H1 (cell line): Measurements from ENCODE around the gene GALNT9. TPM values are rescaled to one million over a fixed set of nuclear protein-coding genes. Genes with fewer than 3 reads are reported as not detected.

Source experiments
- CTCF ChIA-PET: fragments of 300-600 bp; sonication (Branson Sonifier 250); formaldehyde crosslinking; loops from one replicate; lab custom pipeline; 2021; ENCODE audit not compliant: partially characterized antibody; lab: Charles Lee
- POLR2A ChIA-PET: fragments of 300-600 bp; sonication (Branson Sonifier 250); formaldehyde crosslinking; loops from one replicate; lab custom pipeline; 2021; ENCODE audit warnings: inconsistent platforms; ENCODE audit not compliant: partially characterized antibody; lab: Charles Lee
- DNase-seq, 2 experiments: peaks; one replicate each; pipeline versions ENCODE4 v3.0.0 to v3.0.0-alpha.2; 2010 to 2022; ENCODE audit warnings: low spot score in 2 of 2, low read depth in 1 of 2, mixed read lengths in 1 of 2
- FAIRE-seq: peaks from 2 replicates; lab custom pipeline; 2011; peaks lifted over from hg19 to GRCh38; lab: Jason Lieb, UNC
- H2AFZ ChIP-seq: 2 replicates; pipeline ENCODE4 v1.8.1; 2012; ENCODE audit warnings: low read length, inconsistent platforms
- H2AK5ac ChIP-seq: 2 replicates; pipeline ENCODE4 v1.6.1; 2013; ENCODE audit warnings: low read depth, low read length
- H2BK120ac ChIP-seq: replicated peaks from 2 replicates; pipeline ENCODE3; 2013; ENCODE audit warnings: low read depth, low read length, inconsistent platforms
- H2BK12ac ChIP-seq: 2 replicates; pipeline ENCODE4 v1.6.1; 2013; ENCODE audit warnings: low read depth, low read length
- H2BK15ac ChIP-seq: 2 replicates; pipeline ENCODE4 v1.6.1; 2013; ENCODE audit warnings: low read length
- H2BK20ac ChIP-seq: 2 replicates; pipeline ENCODE4 v1.6.1; 2013; ENCODE audit warnings: low read length
- H2BK5ac ChIP-seq: 2 replicates; pipeline ENCODE4 v1.6.1; 2013; ENCODE audit warnings: low read depth, low read length
- H3K14ac ChIP-seq: 2 replicates; pipeline ENCODE4 v1.6.1; 2013; ENCODE audit warnings: inconsistent platforms; ENCODE audit not compliant: insufficient read length
- H3K18ac ChIP-seq: 2 replicates; pipeline ENCODE4 v1.6.1; 2013; ENCODE audit warnings: low read length; ENCODE audit errors: extremely low read depth
- H3K23ac ChIP-seq: 2 replicates; pipeline ENCODE4 v1.6.1; 2013; ENCODE audit warnings: inconsistent platforms; ENCODE audit not compliant: insufficient read length
- H3K23me2 ChIP-seq: 2 replicates; pipeline ENCODE4 v1.6.1; 2013; ENCODE audit warnings: low read depth, low read length
- H3K27ac ChIP-seq: 2 replicates; pipeline ENCODE4 v1.6.1; 2011; ENCODE audit warnings: low read depth, low read length, inconsistent platforms
- H3K27me3 ChIP-seq, 4 experiments: replicated peaks in 1 of 4; 1 replicate in 1 of 4; 2 replicates in 3 of 4; pipeline versions ENCODE4 v1.6.1 to v1.8.1; 2011 to 2013; ENCODE audit warnings: low read length in 3 of 4, mild to moderate bottlenecking in 3 of 4, inconsistent platforms in 2 of 4, mixed read lengths in 2 of 4, moderate library complexity in 1 of 4; ENCODE audit not compliant: control insufficient read depth in 3 of 4, insufficient read depth in 3 of 4; ENCODE audit errors: extremely low read depth in 1 of 4
- H3K36me3 ChIP-seq, 4 experiments: 2 replicates each; pipeline versions ENCODE4 v1.6.1 to v1.8.1; 2011 to 2013; ENCODE audit warnings: mild to moderate bottlenecking in 4 of 4, low read length in 3 of 4, moderate library complexity in 2 of 4, control low read depth in 1 of 4, inconsistent platforms in 1 of 4; ENCODE audit not compliant: insufficient read depth in 4 of 4, control insufficient read depth in 2 of 4
- H3K4ac ChIP-seq: replicated peaks from 2 replicates; pipeline ENCODE3; 2013; ENCODE audit warnings: low read length, low read depth, mixed read lengths, inconsistent platforms; ENCODE audit not compliant: insufficient read length
- H3K4me1 ChIP-seq, 4 experiments: replicated peaks in 1 of 4; 1 replicate in 1 of 4; 2 replicates in 3 of 4; pipeline versions ENCODE4 v1.6.1 to v1.8.1; 2011 to 2013; ENCODE audit warnings: low read length in 3 of 4, inconsistent platforms in 2 of 4, mixed read lengths in 1 of 4; ENCODE audit not compliant: insufficient read depth in 4 of 4, control insufficient read depth in 3 of 4
- H3K4me2 ChIP-seq, 2 experiments: 2 replicates each; pipeline versions ENCODE4 v1.6.1 to v1.8.1; 2011 to 2013; ENCODE audit warnings: low read depth in 2 of 2, low read length in 2 of 2, control low read depth in 1 of 2, inconsistent platforms in 1 of 2, mild to moderate bottlenecking in 1 of 2; ENCODE audit not compliant: insufficient read depth in 1 of 2
- H3K4me3 ChIP-seq, 4 experiments: fragments of 200-600, 300-600 bp in 1 of 4; sonication (generic), shearing (Covaris generic), sonication (Bioruptor Twin) in 1 of 4; 2 replicates each; pipeline versions ENCODE4 v1.5.1 to v1.8.1; 2011 to 2016; ENCODE audit warnings: low read length in 4 of 4, low read depth in 3 of 4, control low read depth in 2 of 4, inconsistent platforms in 2 of 4, mild to moderate bottlenecking in 2 of 4, mixed read lengths in 1 of 4, moderate library complexity in 1 of 4; ENCODE audit not compliant: insufficient read depth in 2 of 4; ENCODE audit errors: extremely low read depth in 1 of 4
- H3K56ac ChIP-seq: replicated peaks from 2 replicates; pipeline ENCODE3; 2013; ENCODE audit warnings: low read depth, mild to moderate bottlenecking, mixed read lengths, low read length, inconsistent platforms; ENCODE audit not compliant: insufficient read length
- H3K79me1 ChIP-seq: 2 replicates; pipeline ENCODE4 v1.6.1; 2013; ENCODE audit warnings: low read depth, low read length, control low read depth
- H3K79me2 ChIP-seq, 2 experiments: 2 replicates each; pipeline versions ENCODE4 v1.6.1 to v1.8.1; 2012 to 2013; ENCODE audit warnings: low read length in 2 of 2, mild to moderate bottlenecking in 2 of 2, inconsistent platforms in 1 of 2; ENCODE audit not compliant: insufficient read depth in 2 of 2, control insufficient read depth in 1 of 2
- H3K9ac ChIP-seq, 4 experiments: replicated peaks in 1 of 4; 1 replicate in 1 of 4; 2 replicates in 3 of 4; pipeline versions ENCODE4 v1.6.1 to v1.8.1; 2011 to 2013; ENCODE audit warnings: low read depth in 3 of 4, low read length in 3 of 4, control low read depth in 2 of 4, mild to moderate bottlenecking in 2 of 4, moderate library complexity in 2 of 4, inconsistent platforms in 1 of 4; ENCODE audit errors: extremely low read depth in 1 of 4
- H3K9me3 ChIP-seq, 2 experiments: 2 replicates each; pipeline versions ENCODE4 v1.6.1 to v1.8.1; 2012 to 2013; ENCODE audit warnings: mild to moderate bottlenecking in 2 of 2, moderate library complexity in 2 of 2, control low read depth in 1 of 2, inconsistent platforms in 1 of 2, low read depth in 1 of 2, low read length in 1 of 2, mixed read lengths in 1 of 2; ENCODE audit not compliant: insufficient read depth in 2 of 2
- H4K20me1 ChIP-seq, 2 experiments: replicated peaks in 1 of 2; 2 replicates each; pipeline versions ENCODE3 to v1.8.1; 2011 to 2013; ENCODE audit warnings: inconsistent platforms in 2 of 2, low read length in 2 of 2, mild to moderate bottlenecking in 1 of 2; ENCODE audit not compliant: insufficient read depth in 2 of 2, control insufficient read depth in 1 of 2
- H4K5ac ChIP-seq: 2 replicates; pipeline ENCODE4 v1.6.1; 2013; ENCODE audit warnings: low read length, low read depth, mixed read lengths, inconsistent platforms; ENCODE audit not compliant: insufficient read length
- H4K8ac ChIP-seq: 2 replicates; pipeline ENCODE4 v1.8.0; 2013; ENCODE audit warnings: mild to moderate bottlenecking, moderate library complexity, low read length, inconsistent platforms; ENCODE audit not compliant: insufficient read depth; ENCODE audit errors: extremely low read depth
- H4K91ac ChIP-seq: replicated peaks from 2 replicates; pipeline ENCODE3; 2013; ENCODE audit warnings: low read length, mixed read lengths, inconsistent platforms; ENCODE audit not compliant: insufficient read length
- EP300 ChIP-seq, 2 experiments: IDR thresholded peaks; 1 replicate in 1 of 2; 2 replicates in 1 of 2; pipeline ENCODE4 v1.6.1; 2011 to 2012; ENCODE audit warnings: low read depth in 2 of 2, low read length in 2 of 2, mild to moderate bottlenecking in 2 of 2, borderline replicate concordance in 1 of 2, inconsistent platforms in 1 of 2, moderate library complexity in 1 of 2
- GABPA ChIP-seq: IDR thresholded peaks from 2 replicates; pipeline ENCODE4 v1.6.1; 2011; ENCODE audit warnings: mild to moderate bottlenecking, low read length, moderate library complexity, borderline replicate concordance; ENCODE audit not compliant: insufficient read depth
- WGBS, 2 experiments: shearing (Covaris generic) in 1 of 2; methylation state at CpG; one replicate each; pipeline versions ENCODE4 v1.1.6 to v1.1.7; 2013 to 2015; ENCODE audit warnings: low lambda C conversion rate in 2 of 2, mixed read lengths in 2 of 2, inconsistent platforms in 1 of 2, low coverage in 1 of 2, missing lambda C conversion rate in 1 of 2; ENCODE audit not compliant: insufficient replicate concordance in 2 of 2, insufficient coverage in 1 of 2, insufficient read length in 1 of 2; ENCODE audit errors: extremely low coverage in 1 of 2, missing lambda C conversion rate in 1 of 2; 5-methylcytosine and 5-hydroxymethylcytosine counted together
- polyA plus RNA-seq, 7 experiments: library from polyadenylated mRNA; depleted of rRNA in 3 of 7; stranded (reverse) in 5 of 7; unstranded in 2 of 7; fragments of >200 nt in 5 of 7; fragments of 200-250 nt in 2 of 7; gene quantifications; 1 replicate in 5 of 7; 2 replicates in 1 of 7; 4 replicates in 1 of 7; pipeline versions ENCODE4 v1.2.1 to v1.2.3, GENCODE V29; 2011 to 2013; ENCODE audit warnings: missing spikeins in 2 of 7, mixed read lengths in 2 of 7
- total RNA-seq: library from RNA; stranded (reverse); fragmentation: NEBNext Ultra II Directional; extraction: Animal tissue kit (Norgen Biotek cat#: 25700); gene quantifications from 2 replicates; pipeline ENCODE4 v1.2.1, GENCODE V29; 2021

The GALNT9 gene
- total and polyA plus RNA-seq, 2 of the 8 experiments (the other 6 are each of a cell fraction or from before 2014, with no cell fraction given) = 2.0 to 3.6 TPM

DNA sequence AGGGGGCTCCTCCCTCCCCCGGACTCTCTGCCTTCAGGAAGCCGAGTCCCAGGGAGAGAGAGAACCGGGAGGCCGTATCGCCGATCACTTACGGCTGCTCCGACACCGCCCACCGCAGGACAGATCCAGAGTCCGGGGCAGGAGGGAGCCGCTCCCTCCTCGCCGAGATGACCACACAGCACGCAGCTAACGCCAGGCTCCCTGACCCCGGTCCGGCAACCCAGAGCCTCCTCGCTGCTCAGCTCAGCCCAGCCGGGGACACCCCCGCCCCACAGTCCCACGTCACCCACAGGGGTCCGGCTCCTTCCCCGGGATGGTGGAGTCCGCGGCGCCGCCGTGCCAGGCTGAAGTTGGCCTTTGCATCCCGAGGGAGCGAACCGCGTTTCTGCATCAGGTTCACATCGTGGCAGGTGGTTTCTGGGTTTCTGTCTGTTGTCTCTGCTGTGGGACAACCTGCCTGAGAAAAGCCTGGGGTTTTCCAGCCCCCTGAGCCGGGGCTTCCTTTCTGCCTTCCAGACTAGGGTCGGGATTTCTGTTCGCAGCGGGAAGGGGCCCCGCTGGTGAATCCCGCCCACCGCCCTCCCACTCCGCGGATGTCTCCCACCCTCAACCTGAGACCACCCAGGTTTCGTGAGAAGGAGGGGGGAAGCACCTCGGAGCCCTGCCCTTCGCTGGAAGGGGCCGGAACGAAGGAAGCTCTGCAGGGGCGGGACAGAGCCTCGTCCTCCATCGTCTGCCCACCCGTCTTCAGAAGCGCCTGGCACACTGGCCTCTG lies 123.9 kb downstream of the GALNT9 start:
- no peak overlapping the region for H3K4ac ChIP-seq
- no peak overlapping the region for H2BK120ac ChIP-seq
- H3K27me3 ChIP-seq = peaks cover 0 to 15% (median 14%) of the 10 kb centered on the region in 4 experiments; a peak in 4 of 7 replicates
- no peak overlapping the region for H2AFZ ChIP-seq
- H4K91ac ChIP-seq = no peak overlapping the region
- peaks cover 0 to 3% (median 0%) of the 10 kb centered on the region in 4 experiments; a peak in 1 of 7 replicates for H3K4me1 ChIP-seq
- H2BK12ac ChIP-seq = no peak overlapping the region
- DNase-seq (no peak), FAIRE-seq (no peak)
- H4K5ac ChIP-seq = no peak overlapping the region
- H3K79me1 ChIP-seq = no peaks in the 10 kb centered on the region
- H3K18ac ChIP-seq = no peak overlapping the region
- 73% methylated on average over 41 of the region's 53 CpGs; no CpG with 5 or more reads in 1 of the 2 experiments for WGBS, 2 experiments
- ChIA-PET CTCF (interaction anchor here (1.1 to 4.1 kb wide), 3 partner anchors 9 to 209 kb away, joined by 3 to 23 read pairs (median 4); no protein-coding TSS in a partner anchor), POLR2A (interaction anchor here (1.0 kb wide), 1 partner anchor 16 kb away, joined by 3 read pairs; no protein-coding TSS in a partner anchor)
- no peak overlapping the region for H3K23ac ChIP-seq
- no peak overlapping the region for H3K9ac ChIP-seq
- no peak for TF ChIP-seq EP300 (IDR thresholded peaks at IDR 0.05; ENCODE audit: borderline replicate concordance in 1 of 2, low read depth in 2 of 2, low read length in 2 of 2)
- TF ChIP-seq GABPA = 0 out of 2 replicates have a peak, but pooled peaks have one; percentile 24
- peak overlapping the region; percentile 35; the same call in 1 of the 2 replicates for H4K8ac ChIP-seq
- H3K4me3 ChIP-seq = no peak overlapping the region
- no peak overlapping the region for H2BK15ac ChIP-seq
- no peaks in the 10 kb centered on the region for H3K79me2 ChIP-seq
- H2BK5ac ChIP-seq = no peak overlapping the region
- no peaks in the 10 kb centered on the region for H3K23me2 ChIP-seq
- H3K27ac ChIP-seq = no peak overlapping the region
- no peaks in the 10 kb centered on the region for H3K36me3 ChIP-seq
- no peaks in the 10 kb centered on the region for H4K20me1 ChIP-seq
- no peak overlapping the region for H2AK5ac ChIP-seq
- H3K9me3 ChIP-seq = peaks cover 2 to 5% of the 10 kb centered on the region in 2 experiments; a peak in 1 of 4 replicates
- no peak overlapping the region for H3K4me2 ChIP-seq
- H3K56ac ChIP-seq = no peak overlapping the region
- no peak overlapping the region for H3K14ac ChIP-seq
- H2BK20ac ChIP-seq = no peak overlapping the region
